IMR-90 (cell line): ENCODE results near the gene TTLL8. TPM values are rescaled to one million over a fixed set of nuclear protein-coding genes. Genes with fewer than 3 reads are reported as not detected.

Experiments
- ATAC-seq: fragments of 200-7000 bp; cut with Tn5 transposase; 2 replicates; pipeline ENCODE4 v1.9.1; 2020; ENCODE audit warnings: low read depth, mild to moderate bottlenecking, moderate library complexity
- BruUV-seq: library from RNA; stranded (reverse); fragments of 400-500 nt; replicated peaks from 2 replicates; lab custom pipeline; 2021; lab: Mats Ljungman, UMichigan
- CTCF ChIA-PET: fragments of 300-600 bp; formaldehyde crosslinking; extraction: SDS; loops from one replicate; lab custom pipeline; 2021; ENCODE audit warnings: antibody characterized with exemption; lab: Yijun Ruan, JAX
- POLR2A ChIA-PET: fragments of 300-600 bp; sonication (Branson Sonifier 250); formaldehyde crosslinking; loops from one replicate; lab custom pipeline; 2022; ENCODE audit warnings: antibody characterized with exemption; ENCODE audit not compliant: unreplicated experiment; lab: Charles Lee
- DNase-seq: peaks from one replicate; pipeline ENCODE4 v3.0.0; 2013
- H2AFZ ChIP-seq: replicated peaks from 2 replicates; pipeline ENCODE3; 2013; ENCODE audit warnings: low read length, mild to moderate bottlenecking; ENCODE audit not compliant: poor library complexity
- H2AK5ac ChIP-seq: 2 replicates; pipeline ENCODE4 v1.6.1; 2013; ENCODE audit warnings: low read depth, low read length, inconsistent platforms
- H2AK9ac ChIP-seq: replicated peaks from 2 replicates; pipeline ENCODE3; 2013; ENCODE audit warnings: mild to moderate bottlenecking, low read depth, low read length, moderate library complexity; ENCODE audit not compliant: poor library complexity
- H2BK120ac ChIP-seq: 2 replicates; pipeline ENCODE4 v1.6.1; 2013; ENCODE audit warnings: low read depth, low read length, inconsistent platforms
- H2BK15ac ChIP-seq: 3 replicates; pipeline ENCODE4 v1.6.1; 2013; ENCODE audit warnings: low read depth, low read length, inconsistent platforms
- H2BK20ac ChIP-seq: 2 replicates; pipeline ENCODE4 v1.6.1; 2013; ENCODE audit warnings: low read depth, mild to moderate bottlenecking, inconsistent platforms, low read length, moderate library complexity
- H2BK5ac ChIP-seq: 2 replicates; pipeline ENCODE4 v1.6.1; 2013; ENCODE audit warnings: mild to moderate bottlenecking, low read depth, low read length, inconsistent platforms; ENCODE audit not compliant: poor library complexity, severe bottlenecking
- H3K14ac ChIP-seq: replicated peaks from 2 replicates; pipeline ENCODE4 v1.6.1; 2013; ENCODE audit warnings: low read depth, low read length, inconsistent platforms
- H3K18ac ChIP-seq: 2 replicates; pipeline ENCODE4 v1.6.1; 2013; ENCODE audit warnings: low read depth, low read length, control low read depth
- H3K23ac ChIP-seq: 2 replicates; pipeline ENCODE4 v1.6.1; 2013; ENCODE audit warnings: low read depth, low read length, inconsistent platforms
- H3K27ac ChIP-seq: 2 replicates; pipeline ENCODE4 v1.5.1; 2013; ENCODE audit warnings: mild to moderate bottlenecking, control low read depth, low read length; ENCODE audit not compliant: insufficient read depth
- H3K27me3 ChIP-seq: 2 replicates; pipeline ENCODE4 v1.6.1; 2013; ENCODE audit warnings: low read length; ENCODE audit not compliant: control insufficient read depth, insufficient read depth
- H3K36me3 ChIP-seq: 2 replicates; pipeline ENCODE4 v1.6.1; 2013; ENCODE audit warnings: low read length, mixed read lengths; ENCODE audit not compliant: control insufficient read depth, insufficient read depth
- H3K4ac ChIP-seq: 2 replicates; pipeline ENCODE4 v1.6.1; 2013; ENCODE audit warnings: low read depth, low read length, inconsistent platforms
- H3K4me1 ChIP-seq: 2 replicates; pipeline ENCODE4 v1.6.1; 2013; ENCODE audit warnings: low read length, mixed read lengths; ENCODE audit not compliant: control insufficient read depth, insufficient read depth
- H3K4me2 ChIP-seq: 2 replicates; pipeline ENCODE4 v1.6.1; 2013; ENCODE audit warnings: low read depth, mild to moderate bottlenecking, control low read depth, low read length, moderate library complexity
- H3K4me3 ChIP-seq: 2 replicates; pipeline ENCODE4 v1.5.1; 2013; ENCODE audit warnings: low read depth, mild to moderate bottlenecking, control low read depth, low read length, moderate library complexity; ENCODE audit not compliant: insufficient read depth
- H3K56ac ChIP-seq: 2 replicates; pipeline ENCODE4 v1.6.1; 2013; ENCODE audit warnings: low read length, inconsistent platforms; ENCODE audit not compliant: insufficient read depth; ENCODE audit errors: extremely low read depth
- H3K79me1 ChIP-seq, 2 experiments: 2 replicates each; pipeline ENCODE4 v1.6.1; 2013; ENCODE audit warnings: low read length in 2 of 2, inconsistent platforms in 1 of 2, low read depth in 1 of 2
- H3K9ac ChIP-seq: 2 replicates; pipeline ENCODE4 v1.6.1; 2013; ENCODE audit warnings: low read depth, low read length, control low read depth
- H3K9me1 ChIP-seq: 2 replicates; pipeline ENCODE4 v1.6.1; 2013; ENCODE audit warnings: low read length, inconsistent platforms; ENCODE audit not compliant: insufficient read depth
- H3K9me3 ChIP-seq: 2 replicates; pipeline ENCODE4 v1.6.1; 2013; ENCODE audit warnings: low read length; ENCODE audit not compliant: control insufficient read depth, insufficient read depth
- H4K20me1 ChIP-seq: 2 replicates; pipeline ENCODE4 v1.6.1; 2013; ENCODE audit warnings: low read length, inconsistent platforms; ENCODE audit not compliant: insufficient read depth
- H4K5ac ChIP-seq: 2 replicates; pipeline ENCODE4 v1.6.1; 2013; ENCODE audit warnings: mild to moderate bottlenecking, low read depth, low read length, control low read depth
- H4K8ac ChIP-seq, 2 experiments: 2 replicates each; pipeline ENCODE4 v1.6.1; 2013; ENCODE audit warnings: low read depth in 2 of 2, low read length in 2 of 2, control low read depth in 1 of 2, inconsistent platforms in 1 of 2
- H4K91ac ChIP-seq: 2 replicates; pipeline ENCODE4 v1.6.1; 2013; ENCODE audit warnings: low read depth, low read length, inconsistent platforms; ENCODE audit not compliant: insufficient read depth
- CHD1 ChIP-seq: IDR thresholded peaks from 2 replicates; pipeline ENCODE4 v1.6.1; 2012; ENCODE audit warnings: low read depth, low read length, improper control_type of control experiment
- CTCF ChIP-seq: conservative IDR thresholded peaks from 2 replicates; pipeline ENCODE4 v1.5.1; 2012; ENCODE audit warnings: mild to moderate bottlenecking, low read depth, low read length, improper control_type of control experiment
- SMC3 ChIP-seq: fragments of 150-350 bp; IDR thresholded peaks from 2 replicates; pipeline ENCODE4 v1.6.1; 2016; ENCODE audit warnings: low read depth, mild to moderate bottlenecking, antibody characterized with exemption, low read length, moderate library complexity
- USF2 ChIP-seq: fragments of 150-350 bp; IDR thresholded peaks from 2 replicates; pipeline ENCODE4 v1.6.1; 2017; ENCODE audit warnings: mild to moderate bottlenecking, antibody characterized with exemption, low read length, low read depth
- WGBS, 2 experiments: methylation state at CpG; one replicate each; pipeline versions ENCODE4 v1.1.5 to v1.1.7; 2013; ENCODE audit warnings: missing lambda C conversion rate in 2 of 2; ENCODE audit not compliant: insufficient read length in 1 of 2; ENCODE audit errors: extremely low coverage in 2 of 2; 5-methylcytosine and 5-hydroxymethylcytosine counted together
- dilution Hi-C: fragments of 300-500 bp; cut with HindIII; formaldehyde crosslinking; loops from one replicate; pipeline ENCODE4 v1.14.3; 2018; ENCODE audit warnings: low sequenced_read_pairs; ENCODE audit not compliant: unreplicated experiment
- in situ Hi-C: fragments of 300-500 bp; cut with MboI; formaldehyde crosslinking; loops from 3 replicates; pipeline ENCODE4 v1.14.3; 2019; ENCODE audit warnings: low sequenced_read_pairs, inconsistent platforms, mixed read lengths
- intact Hi-C: fragments of 100-400 bp; cut with micrococcal nuclease; formaldehyde crosslinking; loops from 2 replicates; pipeline ENCODE4 v1.10.0; 2022
- polyA plus RNA-seq, 3 experiments: library from polyadenylated mRNA; depleted of rRNA; stranded (reverse); fragments of >200 nt; gene quantifications; 2 replicates each; pipeline ENCODE4 v1.2.3, GENCODE V29; 2012; ENCODE audit warnings: low replicate concordance in 1 of 3
- total RNA-seq: library from RNA; depleted of rRNA; stranded (reverse); fragments of >200 nt; gene quantifications from 2 replicates; pipeline ENCODE4 v1.2.3, GENCODE V29; 2012

Gene TTLL8
- total and polyA plus RNA-seq, 2 of the 4 experiments (the other 2 are of a cell fraction): not detected

GRCh38 chr22:50049299-50050195 is 8.6 kb downstream of the TTLL8 start:
- no peak overlapping the region for H3K9ac ChIP-seq
- H3K4me2 ChIP-seq: no peak overlapping the region
- DNase-seq (no peak), ATAC-seq (no peak)
- TF ChIP-seq SMC3 (no peak), USF2 (no peak), CHD1 (no peak), CTCF (no peak)
- no peak overlapping the region for H4K91ac ChIP-seq
- H3K56ac ChIP-seq: no peak overlapping the region
- H3K14ac ChIP-seq: no peak overlapping the region
- no peak overlapping the region for H3K27ac ChIP-seq
- H3K36me3 ChIP-seq: no peaks in the 10 kb centered on the region
- H3K4me1 ChIP-seq: no peaks in the 10 kb centered on the region
- no peak overlapping the region for H3K23ac ChIP-seq
- H4K8ac ChIP-seq: no peak overlapping the region
- H3K27me3 ChIP-seq: peaks cover 33% of the 10 kb centered on the region
- H2BK15ac ChIP-seq: no peak overlapping the region
- H2AK5ac ChIP-seq: no peak overlapping the region
- no peak overlapping the region for H2BK120ac ChIP-seq
- no peaks in the 10 kb centered on the region for H3K79me1 ChIP-seq
- dilution Hi-C loops: no loop called here
- H3K18ac ChIP-seq: no peak overlapping the region
- no peaks in the 10 kb centered on the region for H3K9me1 ChIP-seq
- H4K20me1 ChIP-seq: no peaks in the 10 kb centered on the region
- H3K4me3 ChIP-seq: no peak overlapping the region
- H2AK9ac ChIP-seq: no peak overlapping the region
- H2BK5ac ChIP-seq: no peak overlapping the region
- H2AFZ ChIP-seq: no peak overlapping the region
- BruUV-seq: no TSS peak
- no peak overlapping the region for H4K5ac ChIP-seq
- ChIA-PET POLR2A (no interaction called here), CTCF (no interaction called here)
- no peak overlapping the region for H2BK20ac ChIP-seq
- intact Hi-C loops: no loop called here
- in situ Hi-C loops: no loop called here
- H3K9me3 ChIP-seq: peaks cover 16% of the 10 kb centered on the region
- H3K4ac ChIP-seq: no peak overlapping the region
- WGBS, 2 experiments: 86% methylated on average over 25 of the region's 36 CpGs; no CpG with 5 or more reads in 1 of the 2 experiments
